GM12892 (cell line): ENCODE results near the gene TBC1D25.

ENCODE experiments used
- POLR2A ChIP-seq: IDR thresholded peaks from 2 replicates; pipeline ENCODE4 v1.6.1; 2011; ENCODE audit warnings: low read depth, low read length, control low read depth
- POLR2AphosphoS5 ChIP-seq: IDR thresholded peaks from 2 replicates; pipeline ENCODE4 v1.6.1; 2011; ENCODE audit warnings: low read depth, low read length, control low read depth

GRCh38 chrX:48599341-48599740 is 59.8 kb downstream of the TBC1D25 start:
- TF ChIP-seq POLR2A: no peak
- no peak for TF ChIP-seq POLR2AphosphoS5
